Measurements from ENCODE around the gene KIAA1549. TPM values are rescaled to one million over a fixed set of nuclear protein-coding genes. Genes with fewer than 3 reads are reported as not detected.

The KIAA1549 gene
- total and polyA plus RNA-seq, 2 of the 4 experiments (the other 2 are of a cell fraction): 1.3 to 3.3 TPM

DNA sequence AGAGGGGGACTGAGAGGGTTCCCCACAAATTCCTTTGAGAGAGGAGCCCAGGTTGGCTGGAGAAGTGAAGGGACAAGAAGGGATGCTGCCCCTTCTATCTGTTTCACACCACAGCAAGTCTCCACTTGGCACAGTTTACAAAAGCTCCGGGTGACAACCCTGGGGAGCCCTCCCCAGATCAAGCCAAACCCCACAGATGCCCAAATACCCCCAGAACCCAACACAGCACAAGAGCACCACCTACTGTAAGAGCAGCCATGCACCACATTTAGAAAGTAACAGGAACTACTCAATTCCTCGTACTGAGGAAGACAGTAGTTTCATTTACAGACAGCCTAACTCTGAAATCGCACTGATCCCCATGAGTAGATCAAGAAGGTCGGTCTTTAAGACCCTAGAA is 115.3 kb downstream of the KIAA1549 start:
- no peak overlapping the region for H3K4me2 ChIP-seq (ENCODE audit: low read depth, low read length)
- H4K91ac ChIP-seq (ENCODE audit: insufficient read depth, low read depth, low read length): no peak overlapping the region
- WGBS, 2 experiments (ENCODE audit: extremely low coverage in 2 of 2, insufficient read length in 1 of 2): no CpG with 5 or more reads among the region's 4 CpGs
- no peaks in the 10 kb centered on the region for H4K20me1 ChIP-seq (ENCODE audit: insufficient read depth, low read length)
- H3K4me1 ChIP-seq (ENCODE audit: control insufficient read depth, insufficient read depth, low read length): no peaks in the 10 kb centered on the region
- no peak overlapping the region for H2BK20ac ChIP-seq (ENCODE audit: low read depth, low read length)
- H2AK5ac ChIP-seq (ENCODE audit: low read depth, low read length): no peak overlapping the region
- DNase-seq (no peak), ATAC-seq (ENCODE audit: low read depth) (no peak)
- H3K18ac ChIP-seq (ENCODE audit: low read depth, low read length): no peak overlapping the region
- CTCF ChIA-PET: interaction anchor here (0.7 kb wide), 1 partner anchor 21 kb away, joined by 3 read pairs; no protein-coding TSS in a partner anchor
- no peaks in the 10 kb centered on the region for H3K9me3 ChIP-seq (ENCODE audit: control insufficient read depth, insufficient read depth, low read length)
- no peak overlapping the region for H3K27ac ChIP-seq (ENCODE audit: insufficient read depth, low read length)
- H4K5ac ChIP-seq (ENCODE audit: low read depth, low read length): no peak overlapping the region
- H4K8ac ChIP-seq (ENCODE audit: low read depth in 2 of 2, low read length in 2 of 2): no peak overlapping the region
- in situ Hi-C loops (cut with MboI; ENCODE audit: low sequenced_read_pairs) (no loop called here), dilution Hi-C loops (cut with HindIII; ENCODE audit: low sequenced_read_pairs, unreplicated experiment) (no loop called here), intact Hi-C loops (cut with micrococcal nuclease) (no loop called here)
- no peaks in the 10 kb centered on the region for H3K27me3 ChIP-seq (ENCODE audit: control insufficient read depth, insufficient read depth, low read length)
- H3K4me3 ChIP-seq (ENCODE audit: insufficient read depth, low read depth, low read length): no peak overlapping the region
- no peaks in the 10 kb centered on the region for H3K79me1 ChIP-seq (ENCODE audit: low read depth in 1 of 2, low read length in 2 of 2)
- no peak for TF ChIP-seq CHD1 (IDR thresholded peaks at IDR 0.05; ENCODE audit: low read depth, low read length)
- TF ChIP-seq RFX5 (IDR thresholded peaks at IDR 0.05; ENCODE audit: low read depth, low read length): no peak
- TF ChIP-seq, protein P1, sequence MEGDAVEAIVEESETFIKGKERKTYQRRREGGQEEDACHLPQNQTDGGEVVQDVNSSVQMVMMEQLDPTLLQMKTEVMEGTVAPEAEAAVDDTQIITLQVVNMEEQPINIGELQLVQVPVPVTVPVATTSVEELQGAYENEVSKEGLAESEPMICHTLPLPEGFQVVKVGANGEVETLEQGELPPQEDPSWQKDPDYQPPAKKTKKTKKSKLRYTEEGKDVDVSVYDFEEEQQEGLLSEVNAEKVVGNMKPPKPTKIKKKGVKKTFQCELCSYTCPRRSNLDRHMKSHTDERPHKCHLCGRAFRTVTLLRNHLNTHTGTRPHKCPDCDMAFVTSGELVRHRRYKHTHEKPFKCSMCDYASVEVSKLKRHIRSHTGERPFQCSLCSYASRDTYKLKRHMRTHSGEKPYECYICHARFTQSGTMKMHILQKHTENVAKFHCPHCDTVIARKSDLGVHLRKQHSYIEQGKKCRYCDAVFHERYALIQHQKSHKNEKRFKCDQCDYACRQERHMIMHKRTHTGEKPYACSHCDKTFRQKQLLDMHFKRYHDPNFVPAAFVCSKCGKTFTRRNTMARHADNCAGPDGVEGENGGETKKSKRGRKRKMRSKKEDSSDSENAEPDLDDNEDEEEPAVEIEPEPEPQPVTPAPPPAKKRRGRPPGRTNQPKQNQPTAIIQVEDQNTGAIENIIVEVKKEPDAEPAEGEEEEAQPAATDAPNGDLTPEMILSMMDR (conservative IDR thresholded peaks at IDR 0.05; ENCODE audit: low read depth, low read length): peak; percentile 16; the same call in 1 of the 2 replicates
- peak; percentile 33 for TF ChIP-seq RAD21 (IDR thresholded peaks at IDR 0.05; ENCODE audit: low read length)
- H2AFZ ChIP-seq (replicated peaks; ENCODE audit: low read length, poor library complexity): no peak overlapping the region
- no TSS peak for BruUV-seq (replicated peaks)
- H2AK9ac ChIP-seq (replicated peaks; ENCODE audit: low read depth, low read length, poor library complexity): peak overlapping the region; percentile 75
- no peaks in the 10 kb centered on the region for H3K9me1 ChIP-seq (ENCODE audit: insufficient read depth, low read length)
- no peak overlapping the region for H3K4ac ChIP-seq (ENCODE audit: low read depth, low read length)
- POLR2A ChIA-PET (ENCODE audit: unreplicated experiment): no interaction called here
- H3K56ac ChIP-seq (ENCODE audit: extremely low read depth, insufficient read depth, low read length): no peak overlapping the region
- H2BK15ac ChIP-seq (ENCODE audit: low read depth, low read length): no peak overlapping the region
- H3K36me3 ChIP-seq (ENCODE audit: control insufficient read depth, insufficient read depth, low read length): peaks cover 16% of the 10 kb centered on the region
- no peak overlapping the region for H3K9ac ChIP-seq (ENCODE audit: low read depth, low read length)
- no peak overlapping the region for H2BK5ac ChIP-seq (ENCODE audit: low read depth, low read length, poor library complexity, severe bottlenecking)
- H3K14ac ChIP-seq (replicated peaks; ENCODE audit: low read depth, low read length): no peak overlapping the region
- no peak overlapping the region for H3K23ac ChIP-seq (ENCODE audit: low read depth, low read length)
- H2BK120ac ChIP-seq (ENCODE audit: low read depth, low read length): no peak overlapping the region
